BE2C (cell line): Measurements from ENCODE around the gene SERTAD2.

Experiments
- DNase-seq: peaks from one replicate; pipeline ENCODE4 v3.0.0-alpha.2; 2020
- H3K27me3 ChIP-seq: fragments of 250-450 bp; sonication (Bioruptor Pico); 2 replicates; pipeline ENCODE4 v1.5.1; 2020; ENCODE audit warnings: mild to moderate bottlenecking
- H3K36me3 ChIP-seq: fragments of 250-450 bp; sonication (Bioruptor Pico); 2 replicates; pipeline ENCODE4 v1.5.1; 2020; ENCODE audit warnings: mild to moderate bottlenecking
- H3K4me1 ChIP-seq: fragments of 250-450 bp; sonication (Bioruptor Pico); 2 replicates; pipeline ENCODE4 v1.5.1; 2020
- H3K4me3 ChIP-seq: 2 replicates; pipeline ENCODE4 v1.5.1; 2011; ENCODE audit warnings: low read depth, low read length
- H3K9me3 ChIP-seq: fragments of 250-450 bp; sonication (Bioruptor Pico); 2 replicates; pipeline ENCODE4 v1.5.1; 2020
- TF ChIP-seq, protein P1 (sequence below): IDR thresholded peaks from 2 replicates; pipeline ENCODE4 v1.5.1; 2012; ENCODE audit warnings: mild to moderate bottlenecking, low read depth, low read length

The SERTAD2 gene

GRCh38 chr2:64613276-64613675 lies 40.4 kb downstream of the SERTAD2 start:
- Histone ChIP-seq H3K27me3 (no peaks in the 10 kb centered on the region), H3K4me3 (no peak overlapping the region), H3K4me1 (no peaks in the 10 kb centered on the region), H3K9me3 (no peaks in the 10 kb centered on the region), H3K36me3 (no peaks in the 10 kb centered on the region)
- TF ChIP-seq, protein P1, sequence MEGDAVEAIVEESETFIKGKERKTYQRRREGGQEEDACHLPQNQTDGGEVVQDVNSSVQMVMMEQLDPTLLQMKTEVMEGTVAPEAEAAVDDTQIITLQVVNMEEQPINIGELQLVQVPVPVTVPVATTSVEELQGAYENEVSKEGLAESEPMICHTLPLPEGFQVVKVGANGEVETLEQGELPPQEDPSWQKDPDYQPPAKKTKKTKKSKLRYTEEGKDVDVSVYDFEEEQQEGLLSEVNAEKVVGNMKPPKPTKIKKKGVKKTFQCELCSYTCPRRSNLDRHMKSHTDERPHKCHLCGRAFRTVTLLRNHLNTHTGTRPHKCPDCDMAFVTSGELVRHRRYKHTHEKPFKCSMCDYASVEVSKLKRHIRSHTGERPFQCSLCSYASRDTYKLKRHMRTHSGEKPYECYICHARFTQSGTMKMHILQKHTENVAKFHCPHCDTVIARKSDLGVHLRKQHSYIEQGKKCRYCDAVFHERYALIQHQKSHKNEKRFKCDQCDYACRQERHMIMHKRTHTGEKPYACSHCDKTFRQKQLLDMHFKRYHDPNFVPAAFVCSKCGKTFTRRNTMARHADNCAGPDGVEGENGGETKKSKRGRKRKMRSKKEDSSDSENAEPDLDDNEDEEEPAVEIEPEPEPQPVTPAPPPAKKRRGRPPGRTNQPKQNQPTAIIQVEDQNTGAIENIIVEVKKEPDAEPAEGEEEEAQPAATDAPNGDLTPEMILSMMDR = no peak
- no peak for DNase-seq

- no peak for DNase-seq
- Histone ChIP-seq H3K9me3 (no peaks in the 10 kb centered on the region), H3K4me1 (no peaks in the 10 kb centered on the region), H3K36me3 (no peaks in the 10 kb centered on the region), H3K27me3 (no peaks in the 10 kb centered on the region), H3K4me3 (no peak overlapping the region)
- TF ChIP-seq, protein P1 = no peak
Observed at GRCh38 chr2:64612575-64613195, 41.0 kb downstream of the SERTAD2 start.

GRCh38 chr2:64610316-64610855 lies 43.3 kb downstream of the SERTAD2 start:
- H3K4me3 ChIP-seq = no peak overlapping the region
- no peaks in the 10 kb centered on the region for H3K27me3 ChIP-seq
- DNase-seq = no peak
- H3K9me3 ChIP-seq = no peaks in the 10 kb centered on the region
- no peaks in the 10 kb centered on the region for H3K4me1 ChIP-seq
- no peaks in the 10 kb centered on the region for H3K36me3 ChIP-seq
- TF ChIP-seq, protein P1 = no peak

DNA sequence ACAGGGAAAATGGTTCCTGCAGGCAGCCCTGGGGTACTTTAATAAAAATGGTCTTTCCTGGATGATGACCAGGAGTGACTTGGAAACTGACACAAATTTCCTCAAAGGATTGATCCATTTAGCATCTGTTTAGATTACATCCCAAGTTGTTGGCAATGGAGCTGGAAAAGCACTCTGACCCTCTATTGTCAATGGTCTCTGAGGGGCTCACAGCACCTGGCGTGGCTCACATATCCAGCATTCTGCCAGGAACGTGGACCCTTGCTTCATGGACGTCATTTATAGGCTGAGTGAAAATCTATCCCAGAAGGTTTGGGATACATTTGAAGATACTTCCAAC lies 43.8 kb downstream of the SERTAD2 start:
- TF ChIP-seq, protein P1 = no peak
- H3K27me3 ChIP-seq = no peaks in the 10 kb centered on the region
- no peak for DNase-seq
- no peaks in the 10 kb centered on the region for H3K36me3 ChIP-seq
- H3K4me3 ChIP-seq = no peak overlapping the region
- H3K4me1 ChIP-seq = no peaks in the 10 kb centered on the region
- H3K9me3 ChIP-seq = no peaks in the 10 kb centered on the region

DNA sequence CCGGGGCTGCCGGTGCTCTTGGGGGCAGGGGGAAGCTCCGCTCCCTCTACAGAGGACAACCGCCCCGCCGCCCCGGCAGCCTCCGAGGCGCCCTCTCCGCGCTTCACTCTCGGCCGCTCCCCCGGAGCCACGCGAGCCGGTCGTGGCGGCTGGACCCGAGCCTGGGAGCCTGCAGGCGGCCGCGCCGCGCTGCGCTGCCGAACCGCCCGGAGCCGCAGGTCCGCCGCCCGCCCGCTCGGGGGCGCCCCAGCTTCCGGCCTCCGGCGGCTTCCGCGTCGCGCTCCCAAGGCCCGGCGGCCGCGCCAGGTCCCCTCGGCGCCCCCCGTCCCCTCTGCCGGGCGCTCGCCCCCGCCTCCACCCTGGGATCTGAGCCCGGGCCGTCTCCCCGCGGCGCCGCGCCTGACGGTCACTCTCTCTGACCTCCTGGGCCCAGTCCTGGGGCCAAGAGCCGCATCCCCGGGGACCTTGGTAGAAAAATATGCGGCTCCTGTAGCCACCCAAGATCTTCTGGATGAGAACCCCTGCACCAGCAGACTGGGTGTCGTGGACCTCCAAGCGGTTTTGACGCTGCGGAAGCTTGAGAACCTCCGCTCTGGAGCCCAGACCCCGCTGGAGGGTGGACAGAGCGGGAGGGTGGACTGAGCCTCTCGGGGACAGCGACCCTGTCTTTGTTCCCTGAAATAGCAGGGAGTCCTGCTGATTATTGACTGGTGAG lies 44.3 kb downstream of the SERTAD2 start:
- DNase-seq = no peak

More for the DNA sequence above, 44.3 kb downstream of the SERTAD2 start:
- Histone ChIP-seq H3K36me3 (no peaks in the 10 kb centered on the region), H3K4me3 (no peak overlapping the region), H3K9me3 (no peaks in the 10 kb centered on the region), H3K4me1 (no peaks in the 10 kb centered on the region), H3K27me3 (no peaks in the 10 kb centered on the region)
- TF ChIP-seq, protein P1 = no peak
